ENCODE results near the gene GK. TPM values are rescaled to one million over a fixed set of nuclear protein-coding genes. Genes with fewer than 3 reads are reported as not detected.

The GK gene
- 1.2 to 2.5 TPM (median 1.5 TPM) in 5 replicates for total RNA-seq (2022; extraction: Qiagen RNA extraction; ENCODE audit: low read depth)

DNA sequence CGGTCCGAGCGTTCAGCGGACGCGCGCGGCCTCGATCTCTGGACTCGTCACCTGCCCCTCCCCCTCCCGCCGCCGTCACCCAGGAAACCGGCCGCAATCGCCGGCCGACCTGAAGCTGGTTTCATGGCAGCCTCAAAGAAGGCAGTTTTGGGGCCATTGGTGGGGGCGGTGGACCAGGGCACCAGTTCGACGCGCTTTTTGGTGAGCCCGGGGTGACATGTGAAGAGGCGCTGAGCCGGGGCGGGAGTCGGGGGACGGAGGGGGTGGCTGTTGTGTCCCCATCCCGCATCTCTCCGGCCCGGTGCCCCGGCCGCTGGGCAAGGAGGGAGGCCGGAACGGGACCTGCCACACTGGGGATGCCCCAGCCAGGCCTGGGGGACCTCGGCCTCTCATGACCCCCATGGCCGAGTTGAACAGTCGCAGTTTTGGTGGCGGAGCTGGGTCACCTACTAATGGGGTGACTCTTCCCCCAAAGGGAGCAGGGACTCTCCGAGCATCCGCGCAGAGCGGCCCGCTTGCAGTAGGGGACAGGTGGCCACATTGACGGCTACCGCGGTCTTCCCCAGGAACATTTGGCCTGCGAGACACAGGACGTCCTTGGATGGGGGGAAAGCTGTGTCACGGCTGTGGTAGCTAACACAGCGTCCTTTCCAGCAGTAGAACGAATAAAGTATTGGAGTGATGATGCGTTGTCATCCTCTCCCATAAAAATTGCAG lies at the start of gene GK:
Gene GK, plus strand, starts transcription at position 9 of the 717 bp plus-strand sequence. Its CDS starts 115 bp downstream, at position 124.

Other genes starting within 250 kb of the GK start
- not detected in 5 replicates for gene TASL, start 75.7 kb upstream of the GK start, total RNA-seq (2022; extraction: Qiagen RNA extraction; ENCODE audit: low read depth)
- 6.0 to 12.4 TPM (median 9.9 TPM) in 5 replicates for gene TAB3, start 235.8 kb downstream of the GK start, total RNA-seq (2022; extraction: Qiagen RNA extraction; ENCODE audit: low read depth)